HL-60 (cell line): ENCODE results near the gene USP31.

Source experiments
- DNase-seq, 2 experiments: peaks; one replicate each; pipeline ENCODE4 v3.0.0-alpha.2; 2010 to 2020; ENCODE audit warnings: low read depth in 1 of 2, low spot score in 1 of 2
- H3K27ac ChIP-seq: fragments of 250-450 bp; sonication (Bioruptor Pico); replicated peaks from 2 replicates; pipeline ENCODE4 v1.5.1; 2020; ENCODE audit warnings: mild to moderate bottlenecking, moderate library complexity
- H3K27me3 ChIP-seq: fragments of 250-450 bp; sonication (Bioruptor Pico); 2 replicates; pipeline ENCODE4 v1.5.1; 2021; ENCODE audit warnings: mild to moderate bottlenecking, moderate library complexity; ENCODE audit not compliant: insufficient read depth, poor library complexity, severe bottlenecking
- H3K4me3 ChIP-seq: replicated peaks from 2 replicates; pipeline ENCODE4 v1.5.1; 2011; ENCODE audit warnings: mild to moderate bottlenecking, control low read depth, low read length; ENCODE audit not compliant: insufficient read depth
- CTCF ChIP-seq: IDR thresholded peaks from one replicate; pipeline ENCODE4 v1.5.1; 2011; ENCODE audit warnings: low read length, control low read depth, inconsistent platforms; ENCODE audit not compliant: insufficient read depth
- GABPA ChIP-seq: IDR thresholded peaks from 2 replicates; pipeline ENCODE4 v1.6.1; 2012; ENCODE audit warnings: low read depth
- POLR2AphosphoS5 ChIP-seq: IDR thresholded peaks from 2 replicates; pipeline ENCODE4 v1.6.1; 2012; ENCODE audit warnings: low read depth
- REST ChIP-seq: IDR thresholded peaks from 2 replicates; pipeline ENCODE4 v1.6.1; 2012; ENCODE audit warnings: low read depth; ENCODE audit not compliant: insufficient replicate concordance
- SPI1 ChIP-seq: IDR thresholded peaks from 2 replicates; pipeline ENCODE4 v1.6.1; 2012; ENCODE audit warnings: low read depth, mild to moderate bottlenecking, borderline replicate concordance

Gene USP31

GRCh38 chr16:23114131-23114904, 34.9 kb downstream of the USP31 start:
- TF ChIP-seq GABPA = no peak
- no peak for TF ChIP-seq SPI1
- no peak for TF ChIP-seq CTCF
- TF ChIP-seq POLR2AphosphoS5 = no peak
- no peak for TF ChIP-seq REST
- no peak for DNase-seq
- H3K27ac ChIP-seq = no peak overlapping the region
- no peak overlapping the region for H3K4me3 ChIP-seq
- H3K27me3 ChIP-seq = no peaks in the 10 kb centered on the region

- DNase-seq = no peak
- no peak overlapping the region for H3K27ac ChIP-seq
- no peak overlapping the region for H3K4me3 ChIP-seq
- H3K27me3 ChIP-seq = no peaks in the 10 kb centered on the region
- TF ChIP-seq SPI1 = no peak
Observed at GRCh38 chr16:23113185-23113584, 36.1 kb downstream of the USP31 start.

- DNase-seq = no peak
- Histone ChIP-seq H3K27me3 (no peaks in the 10 kb centered on the region), H3K4me3 (no peak overlapping the region), H3K27ac (no peak overlapping the region)
- no peak for TF ChIP-seq CTCF
- no peak for TF ChIP-seq SPI1
- TF ChIP-seq POLR2AphosphoS5 = no peak
- no peak for TF ChIP-seq GABPA
- no peak for TF ChIP-seq REST
Observed at GRCh38 chr16:23110257-23110899, 38.9 kb downstream of the USP31 start.

- Histone ChIP-seq H3K27me3 (no peaks in the 10 kb centered on the region), H3K4me3 (no peak overlapping the region), H3K27ac (no peak overlapping the region)
- no peak for DNase-seq
- no peak for TF ChIP-seq REST
- TF ChIP-seq GABPA = no peak
- TF ChIP-seq POLR2AphosphoS5 = no peak
- TF ChIP-seq CTCF = no peak
- TF ChIP-seq SPI1 = no peak
Observed at GRCh38 chr16:23107936-23108335, 41.3 kb downstream of the USP31 start.
